ENCODE results near the gene IFIT1B. TPM values are rescaled to one million over a fixed set of nuclear protein-coding genes. Genes with fewer than 3 reads are reported as not detected.

The IFIT1B gene
- total RNA-seq, 4 donors from 2014 or later, result not detected

DNA sequence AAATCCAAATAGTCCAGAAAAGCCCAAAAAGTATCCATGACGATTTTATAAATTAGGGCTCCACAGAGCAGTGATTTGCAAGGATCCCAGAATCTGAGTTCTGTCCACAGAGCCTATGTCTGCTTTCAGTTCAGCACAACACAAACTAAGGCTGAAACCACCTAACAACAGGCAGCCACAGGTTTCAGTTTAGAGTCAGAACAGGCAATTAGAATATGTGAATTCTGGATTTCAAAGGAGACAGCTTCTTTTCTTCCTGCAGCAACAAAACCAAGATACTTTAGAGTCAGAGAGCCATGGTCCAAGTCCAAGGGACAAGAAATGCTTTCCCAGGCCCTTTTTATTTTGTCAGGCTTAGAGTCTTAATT, 26.5 kb upstream of the IFIT1B start:
- DNase-seq (ENCODE audit: low spot score) (no peak), ATAC-seq (ENCODE audit: low FRiP score) (peak; percentile 33)
- TF ChIP-seq, protein P1, sequence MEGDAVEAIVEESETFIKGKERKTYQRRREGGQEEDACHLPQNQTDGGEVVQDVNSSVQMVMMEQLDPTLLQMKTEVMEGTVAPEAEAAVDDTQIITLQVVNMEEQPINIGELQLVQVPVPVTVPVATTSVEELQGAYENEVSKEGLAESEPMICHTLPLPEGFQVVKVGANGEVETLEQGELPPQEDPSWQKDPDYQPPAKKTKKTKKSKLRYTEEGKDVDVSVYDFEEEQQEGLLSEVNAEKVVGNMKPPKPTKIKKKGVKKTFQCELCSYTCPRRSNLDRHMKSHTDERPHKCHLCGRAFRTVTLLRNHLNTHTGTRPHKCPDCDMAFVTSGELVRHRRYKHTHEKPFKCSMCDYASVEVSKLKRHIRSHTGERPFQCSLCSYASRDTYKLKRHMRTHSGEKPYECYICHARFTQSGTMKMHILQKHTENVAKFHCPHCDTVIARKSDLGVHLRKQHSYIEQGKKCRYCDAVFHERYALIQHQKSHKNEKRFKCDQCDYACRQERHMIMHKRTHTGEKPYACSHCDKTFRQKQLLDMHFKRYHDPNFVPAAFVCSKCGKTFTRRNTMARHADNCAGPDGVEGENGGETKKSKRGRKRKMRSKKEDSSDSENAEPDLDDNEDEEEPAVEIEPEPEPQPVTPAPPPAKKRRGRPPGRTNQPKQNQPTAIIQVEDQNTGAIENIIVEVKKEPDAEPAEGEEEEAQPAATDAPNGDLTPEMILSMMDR (IDR thresholded peaks at IDR 0.05), result no peak

DNA sequence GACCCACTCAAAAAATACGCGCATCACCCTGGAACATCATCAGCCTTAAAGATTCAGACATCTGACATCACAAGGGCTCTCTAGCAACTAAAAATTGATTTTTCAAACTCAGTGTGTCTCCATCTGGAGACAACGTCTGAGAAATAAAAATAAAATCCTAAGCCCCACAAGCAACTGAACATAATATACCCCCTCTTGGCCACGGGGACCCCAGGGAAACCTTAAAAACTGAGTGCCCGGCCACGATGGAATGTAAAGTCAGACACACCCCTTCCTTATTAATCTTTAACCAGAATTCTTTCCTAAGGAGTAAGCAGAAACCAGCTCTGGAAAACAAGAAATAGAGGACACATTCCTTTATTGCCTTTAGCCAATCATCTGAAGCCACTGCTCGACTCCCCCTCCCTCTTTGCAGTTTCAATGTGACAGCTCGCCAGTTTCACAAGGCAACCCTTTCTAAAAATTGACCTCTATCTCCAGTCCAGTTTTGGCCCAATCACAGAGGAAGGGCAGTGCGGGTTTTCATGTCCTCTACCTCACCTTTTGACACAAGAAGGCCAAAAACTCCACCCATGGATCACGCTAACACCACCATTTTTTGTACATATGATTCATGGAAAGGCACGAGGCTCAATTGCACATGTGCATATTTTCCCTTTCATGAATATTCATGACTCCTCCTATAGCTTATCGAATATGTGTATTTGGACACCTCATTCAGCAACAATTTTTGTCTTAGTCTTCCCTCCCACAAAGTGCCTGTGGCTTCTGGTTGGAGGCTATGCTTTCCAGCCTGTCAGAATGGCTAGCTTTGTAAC, 25.9 kb upstream of the IFIT1B start:
- peak; percentile 69 for ATAC-seq (ENCODE audit: low FRiP score)
- TF ChIP-seq, protein P1 (IDR thresholded peaks at IDR 0.05), result no peak
- DNase-seq (ENCODE audit: low spot score), result no peak

DNA sequence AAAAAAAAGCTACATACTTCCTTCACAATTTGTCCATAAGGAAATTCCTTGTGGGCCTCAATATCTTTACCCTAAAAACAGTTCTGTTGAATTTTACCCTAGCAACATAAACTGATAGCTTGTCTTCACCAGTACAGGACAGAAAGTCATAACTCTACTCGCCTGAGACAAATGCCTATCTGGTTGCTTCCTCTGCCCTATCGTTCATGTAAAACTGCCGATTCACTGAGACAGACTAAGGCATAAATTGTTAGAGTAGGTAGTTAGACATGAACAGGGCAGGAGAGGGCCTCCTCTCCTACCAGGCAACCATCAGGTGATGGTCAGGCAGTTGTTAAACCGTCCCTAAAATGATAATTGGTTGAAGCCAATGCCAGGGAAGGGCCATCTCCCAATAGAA, 25.1 kb upstream of the IFIT1B start:
- TF ChIP-seq, protein P1 (IDR thresholded peaks at IDR 0.05), result no peak
- no peak for DNase-seq (ENCODE audit: low spot score)
- no peak for ATAC-seq (ENCODE audit: low FRiP score)

DNA sequence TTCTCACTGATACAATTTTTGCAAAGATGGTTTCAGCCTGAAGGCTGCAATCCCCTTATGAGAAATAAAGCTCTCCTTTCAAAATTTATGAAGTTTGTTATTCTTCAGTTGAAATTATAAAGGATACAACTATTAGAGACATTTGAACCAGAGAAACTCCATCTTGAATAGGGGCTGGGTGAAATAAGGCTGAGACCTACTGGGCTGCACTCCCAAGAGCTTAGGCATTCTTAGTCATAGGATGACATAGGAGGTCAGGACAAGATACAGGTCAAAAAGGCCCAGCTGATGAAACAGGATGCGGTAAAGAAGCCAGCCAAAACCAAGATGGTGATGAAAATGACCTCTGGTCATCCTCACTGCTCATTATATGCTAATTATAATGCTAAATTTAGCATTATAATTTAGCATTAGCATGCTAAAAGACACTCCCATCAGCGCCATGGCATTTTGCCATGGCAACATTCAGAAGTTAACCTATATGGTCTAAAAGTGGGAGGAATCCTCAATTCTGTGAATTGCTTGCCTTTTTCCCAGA, 22.4 kb upstream of the IFIT1B start:
- ATAC-seq (ENCODE audit: low FRiP score) (no peak), DNase-seq (ENCODE audit: low spot score) (no peak)
- TF ChIP-seq, protein P1 (IDR thresholded peaks at IDR 0.05), result no peak

DNA sequence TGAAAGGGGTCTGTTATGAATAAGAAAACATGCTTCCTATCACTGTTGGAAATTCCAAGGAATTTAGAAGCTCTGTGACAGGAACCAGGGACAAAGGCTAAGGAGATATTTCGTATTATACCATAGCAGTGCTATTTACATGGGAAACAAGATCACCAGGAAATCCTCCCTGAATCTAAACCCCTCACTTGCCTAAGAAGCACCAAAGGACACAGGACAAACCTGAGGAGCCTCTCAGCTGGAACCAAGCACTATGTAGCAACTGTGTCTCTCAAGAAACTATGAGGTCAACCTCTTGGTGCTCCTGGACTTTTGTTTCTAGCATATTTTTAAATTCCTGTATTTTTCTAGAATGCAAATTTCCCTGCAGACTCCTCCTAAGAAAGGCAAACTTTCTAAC, 20.8 kb upstream of the IFIT1B start:
- DNase-seq (ENCODE audit: low spot score) (no peak), ATAC-seq (ENCODE audit: low FRiP score) (no peak)
- TF ChIP-seq, protein P1 (IDR thresholded peaks at IDR 0.05), result no peak

DNA sequence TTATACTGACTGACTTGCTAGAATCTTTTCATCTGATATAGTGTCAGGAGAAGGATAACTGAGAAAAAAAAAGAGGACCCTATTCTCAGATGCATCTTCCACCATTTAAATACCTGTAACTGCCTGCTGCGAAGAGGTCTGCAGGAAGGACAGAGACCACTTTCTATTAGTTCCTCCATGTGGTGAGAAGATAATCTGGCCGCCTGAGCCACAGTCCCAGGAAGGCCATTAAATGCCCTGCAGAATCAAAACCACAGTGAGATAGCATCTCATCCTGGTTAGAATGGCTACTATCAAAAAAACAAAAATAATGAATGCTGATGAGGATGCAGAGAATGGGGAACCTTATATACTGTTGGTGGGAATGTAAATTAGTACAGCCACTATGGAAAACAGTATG, 19.9 kb upstream of the IFIT1B start:
- TF ChIP-seq, protein P1 (IDR thresholded peaks at IDR 0.05), result no peak
- DNase-seq (ENCODE audit: low spot score) (no peak), ATAC-seq (ENCODE audit: low FRiP score) (no peak)

DNA sequence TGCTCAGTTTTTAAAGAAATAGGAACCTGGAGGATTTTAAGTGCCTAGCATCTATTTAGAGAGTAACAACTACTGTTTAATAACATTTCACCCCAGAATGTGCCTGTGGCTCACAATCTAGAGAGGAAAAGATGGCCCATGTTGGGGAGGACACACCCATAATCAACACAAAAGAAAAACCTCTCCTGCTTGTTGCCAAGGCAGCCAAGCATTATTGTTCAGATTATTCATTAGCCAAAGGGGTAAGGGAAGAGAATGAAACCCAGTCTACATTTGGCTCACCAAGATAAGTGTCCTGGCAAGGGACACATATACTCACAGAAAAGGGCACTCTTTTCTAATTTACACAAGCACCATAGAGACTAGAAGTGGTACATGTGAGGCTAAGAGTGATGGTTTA, 17.7 kb upstream of the IFIT1B start:
- ATAC-seq (ENCODE audit: low FRiP score), result no peak
- no peak for DNase-seq (ENCODE audit: low spot score)
- TF ChIP-seq, protein P1 (IDR thresholded peaks at IDR 0.05), result no peak

Measured in omental fat pad (tissue), 4 donors.